Activated CD4-positive, alpha-beta T cell treated with anti-CD3 and anti-CD28 coated beads for 36 hours (primary cell): ENCODE measurements around the gene OR4Q3. TPM values are rescaled to one million over a fixed set of nuclear protein-coding genes. Genes with fewer than 3 reads are reported as not detected.
"Not testable (repeated sequence)": the region's sequence is repeated elsewhere in the genome, so short reads cannot be mapped to it uniquely, and the experiment has no call there.

ENCODE experiments used
- ATAC-seq: fragments of 200-7000 bp; cut with Tn5 transposase; one replicate; pipeline ENCODE4 v1.10.0; 2021; ENCODE audit warnings: mild to moderate bottlenecking, moderate library complexity
- CTCF ChIA-PET: fragments of 350-600 bp; sonication (Branson Sonifier 250); formaldehyde crosslinking; loops from one replicate; lab custom pipeline; 2021; ENCODE audit warnings: antibody characterized with exemption; lab: Charles Lee
- POLR2A ChIA-PET: fragments of 350-600 bp; sonication (Branson Sonifier 250); formaldehyde crosslinking; loops from one replicate; lab custom pipeline; 2021; ENCODE audit warnings: antibody characterized with exemption, inconsistent platforms; lab: Charles Lee
- DNase-seq: peaks from one replicate; pipeline ENCODE4 v3.0.0-alpha.2; 2020
- H3K27ac Mint-ChIP-seq: one replicate; pipeline ENCODE4 v1.8.0; 2021; ENCODE audit warnings: mixed read lengths
- H3K27me3 Mint-ChIP-seq: one replicate; pipeline ENCODE4 v1.8.0; 2021; ENCODE audit warnings: mixed read lengths
- H3K36me3 Mint-ChIP-seq: one replicate; pipeline ENCODE4 v1.8.0; 2021; ENCODE audit warnings: low read depth, mixed read lengths
- H3K4me1 Mint-ChIP-seq: one replicate; pipeline ENCODE4 v1.8.0; 2021; ENCODE audit warnings: mixed read lengths
- H3K4me3 Mint-ChIP-seq: one replicate; pipeline ENCODE4 v1.8.0; 2021; ENCODE audit warnings: mild to moderate bottlenecking, moderate library complexity, mixed read lengths
- H3K9me3 Mint-ChIP-seq: one replicate; pipeline ENCODE4 v1.8.0; 2021; ENCODE audit warnings: low read depth, mixed read lengths
- intact Hi-C, 2 experiments: fragments of 100-400 bp; cut with DNase I in 1 of 2; cut with micrococcal nuclease in 1 of 2; formaldehyde crosslinking; loops; one replicate each; pipeline versions ENCODE4 v1.14.2 to v1.15.1; 2022 to 2024; cut with DNase I, micrococcal nuclease
- total RNA-seq, 2 experiments: library from RNA; stranded (reverse); gene quantifications; one replicate each; pipeline ENCODE4 v1.2.3, GENCODE V29; 2021

The OR4Q3 gene
- total RNA-seq, 2 experiments from 2014 or later: not detected

DNA sequence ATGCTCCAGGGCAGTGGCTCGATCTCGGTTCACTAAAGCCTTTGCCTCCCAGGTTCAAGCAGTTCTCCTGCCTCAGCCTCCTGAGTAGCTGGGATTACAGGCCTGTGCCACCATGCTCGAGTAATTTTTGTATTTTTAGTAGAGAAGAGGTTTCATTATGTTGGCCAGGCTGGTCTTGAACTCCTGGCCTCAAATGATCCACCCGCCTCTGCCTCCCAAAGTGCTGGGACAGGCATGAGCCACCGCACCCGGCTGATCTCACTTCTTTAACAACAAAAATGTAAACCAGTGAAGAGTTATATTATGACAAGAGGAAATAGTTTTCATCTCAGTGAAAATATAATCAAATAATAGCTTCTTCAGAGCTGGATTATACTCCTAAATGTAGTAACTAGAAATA, 43.9 kb downstream of the OR4Q3 start:
- ATAC-seq, POLR2A ChIA-PET, H3K9me3 Mint-ChIP-seq, intact Hi-C loops, CTCF ChIA-PET, H3K27ac Mint-ChIP-seq, DNase-seq, H3K4me3 Mint-ChIP-seq, H3K4me1 Mint-ChIP-seq, H3K36me3 Mint-ChIP-seq, H3K27me3 Mint-ChIP-seq: not testable (repeated sequence)

GRCh38 chr14:19788150-19788549, 44.8 kb downstream of the OR4Q3 start:
- H3K36me3 Mint-ChIP-seq, H3K27ac Mint-ChIP-seq, ATAC-seq, DNase-seq, CTCF ChIA-PET, H3K27me3 Mint-ChIP-seq, H3K4me3 Mint-ChIP-seq, intact Hi-C loops, H3K9me3 Mint-ChIP-seq, H3K4me1 Mint-ChIP-seq, POLR2A ChIA-PET: not testable (repeated sequence)

- H3K27me3 Mint-ChIP-seq, DNase-seq, H3K4me1 Mint-ChIP-seq, H3K4me3 Mint-ChIP-seq, H3K36me3 Mint-ChIP-seq, H3K27ac Mint-ChIP-seq, intact Hi-C loops, ATAC-seq, H3K9me3 Mint-ChIP-seq, POLR2A ChIA-PET, CTCF ChIA-PET: not testable (repeated sequence)
Measured at GRCh38 chr14:19796520-19797108, 53.2 kb downstream of the OR4Q3 start.

Other genes with a start within 250 kb of the OR4Q3 start
- gene OR11H2, start 29.7 kb upstream of the OR4Q3 start, total RNA-seq: not detected
- not detected for gene OR4M1, start 29.9 kb downstream of the OR4Q3 start, total RNA-seq
- gene OR4N2, start 60.2 kb downstream of the OR4Q3 start, total RNA-seq: not detected
- not detected for gene OR4K2, start 131.6 kb downstream of the OR4Q3 start, total RNA-seq
- gene OR4K5, start 177.0 kb downstream of the OR4Q3 start, total RNA-seq: not detected
- gene OR4K1, start 187.3 kb downstream of the OR4Q3 start, total RNA-seq: not detected
- not detected for gene OR4K15, start 232.0 kb downstream of the OR4Q3 start, total RNA-seq